DOHH2 (cell line): ENCODE results near the gene NGF.

Experiments used
- H3F3A ChIP-seq: fragments of 200-600 bp; sonication (generic), shearing (Covaris generic); 2 replicates; pipeline ENCODE4 v1.6.0; 2016; ENCODE audit warnings: antibody characterized with exemption, mild to moderate bottlenecking; ENCODE audit not compliant: control insufficient read depth, insufficient read depth
- H3K27ac ChIP-seq: fragments of 200-600 bp; sonication (generic); 2 replicates; pipeline ENCODE4 v1.5.1; 2014; ENCODE audit warnings: low read depth, mild to moderate bottlenecking, low read length, moderate library complexity
- H3K27me3 ChIP-seq: fragments of 200-600 bp; sonication (generic); 2 replicates; pipeline ENCODE4 v1.6.1; 2014; ENCODE audit warnings: mild to moderate bottlenecking, low read length, mixed read lengths; ENCODE audit not compliant: control insufficient read depth
- H3K36me3 ChIP-seq: fragments of 200-600 bp; sonication (generic); 2 replicates; pipeline ENCODE4 v1.6.1; 2014; ENCODE audit warnings: mild to moderate bottlenecking, low read length, moderate library complexity, mixed read lengths; ENCODE audit not compliant: control insufficient read depth
- H3K4me1 ChIP-seq: fragments of 200-600 bp; sonication (generic); 2 replicates; pipeline ENCODE4 v1.6.1; 2014; ENCODE audit warnings: mild to moderate bottlenecking, low read length, mixed read lengths; ENCODE audit not compliant: control insufficient read depth
- H3K4me2 ChIP-seq: fragments of 200-600 bp; sonication (generic); 2 replicates; pipeline ENCODE4 v1.6.0; 2014; ENCODE audit warnings: mild to moderate bottlenecking, low read length, moderate library complexity
- H3K4me3 ChIP-seq: fragments of 200-600 bp; sonication (generic); 2 replicates; pipeline ENCODE4 v1.5.1; 2014; ENCODE audit warnings: mild to moderate bottlenecking, low read length, mixed read lengths
- H3K79me2 ChIP-seq: fragments of 200-600 bp; sonication (generic); 2 replicates; pipeline ENCODE4 v1.6.1; 2014; ENCODE audit warnings: mild to moderate bottlenecking, low read length, mixed read lengths; ENCODE audit not compliant: control insufficient read depth
- H3K9me2 ChIP-seq: fragments of 200-600 bp; sonication (generic); replicated peaks from 2 replicates; pipeline ENCODE4 v1.6.1; 2014; ENCODE audit warnings: mild to moderate bottlenecking, low read length, mixed read lengths; ENCODE audit not compliant: control insufficient read depth
- H3K9me3 ChIP-seq: fragments of 200-600 bp; sonication (generic); 2 replicates; pipeline ENCODE4 v1.6.1; 2014; ENCODE audit warnings: antibody characterized with exemption, low read length, mixed read lengths; ENCODE audit not compliant: control insufficient read depth, insufficient read depth
- H4K20me1 ChIP-seq: fragments of 200-600 bp; sonication (generic); 2 replicates; pipeline ENCODE4 v1.6.0; 2014; ENCODE audit warnings: low read depth, mild to moderate bottlenecking, antibody characterized with exemption, low read length, moderate library complexity; ENCODE audit not compliant: control insufficient read depth, insufficient read depth
- EZH2phosphoT487 ChIP-seq: fragments of 200-600 bp; sonication (generic); IDR thresholded peaks from 2 replicates; pipeline ENCODE4 v1.6.1; 2017; ENCODE audit warnings: borderline replicate concordance, mild to moderate bottlenecking, antibody characterized with exemption, low read length, moderate library complexity, mixed read lengths
- TF ChIP-seq, protein P1 (sequence below): fragments of 200-600 bp; sonication (generic); IDR thresholded peaks from one replicate; pipeline ENCODE4 v1.5.1; 2014; ENCODE audit warnings: antibody characterized with exemption, mild to moderate bottlenecking, low read depth, low read length; ENCODE audit not compliant: poor library complexity, severe bottlenecking

The NGF gene

DNA sequence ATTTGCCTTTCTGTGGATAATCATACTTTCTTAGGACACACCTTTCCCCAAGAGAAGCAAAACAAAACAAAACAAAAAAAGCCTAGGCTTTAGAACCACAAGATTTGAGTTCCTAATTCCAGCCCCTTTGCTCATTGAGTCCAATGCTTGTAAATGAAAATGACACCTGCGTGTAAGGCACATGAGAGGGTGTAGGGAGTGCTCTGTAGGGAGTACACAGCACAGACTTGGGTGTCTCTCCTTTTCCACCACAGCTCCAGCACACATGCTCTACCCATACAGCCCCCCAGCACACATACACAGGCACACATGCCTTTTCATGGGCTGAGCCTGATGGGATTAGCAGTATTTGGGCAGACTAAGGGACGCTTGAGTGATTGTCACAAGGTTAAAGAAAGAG lies 9.2 kb upstream of the NGF start:
- H3F3A ChIP-seq: no peaks in the 10 kb centered on the region
- H3K9me2 ChIP-seq: no peaks in the 10 kb centered on the region
- no peak overlapping the region for H3K4me3 ChIP-seq
- H4K20me1 ChIP-seq: no peaks in the 10 kb centered on the region
- H3K27ac ChIP-seq: no peak overlapping the region
- H3K36me3 ChIP-seq: no peaks in the 10 kb centered on the region
- no peak overlapping the region for H3K4me2 ChIP-seq
- no peaks in the 10 kb centered on the region for H3K79me2 ChIP-seq
- H3K9me3 ChIP-seq: no peaks in the 10 kb centered on the region
- H3K27me3 ChIP-seq: no peaks in the 10 kb centered on the region
- peaks cover 4% of the 10 kb centered on the region; the same call in 1 of the 2 replicates for H3K4me1 ChIP-seq
- TF ChIP-seq, protein P1, sequence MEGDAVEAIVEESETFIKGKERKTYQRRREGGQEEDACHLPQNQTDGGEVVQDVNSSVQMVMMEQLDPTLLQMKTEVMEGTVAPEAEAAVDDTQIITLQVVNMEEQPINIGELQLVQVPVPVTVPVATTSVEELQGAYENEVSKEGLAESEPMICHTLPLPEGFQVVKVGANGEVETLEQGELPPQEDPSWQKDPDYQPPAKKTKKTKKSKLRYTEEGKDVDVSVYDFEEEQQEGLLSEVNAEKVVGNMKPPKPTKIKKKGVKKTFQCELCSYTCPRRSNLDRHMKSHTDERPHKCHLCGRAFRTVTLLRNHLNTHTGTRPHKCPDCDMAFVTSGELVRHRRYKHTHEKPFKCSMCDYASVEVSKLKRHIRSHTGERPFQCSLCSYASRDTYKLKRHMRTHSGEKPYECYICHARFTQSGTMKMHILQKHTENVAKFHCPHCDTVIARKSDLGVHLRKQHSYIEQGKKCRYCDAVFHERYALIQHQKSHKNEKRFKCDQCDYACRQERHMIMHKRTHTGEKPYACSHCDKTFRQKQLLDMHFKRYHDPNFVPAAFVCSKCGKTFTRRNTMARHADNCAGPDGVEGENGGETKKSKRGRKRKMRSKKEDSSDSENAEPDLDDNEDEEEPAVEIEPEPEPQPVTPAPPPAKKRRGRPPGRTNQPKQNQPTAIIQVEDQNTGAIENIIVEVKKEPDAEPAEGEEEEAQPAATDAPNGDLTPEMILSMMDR: no peak
- no peak for TF ChIP-seq EZH2phosphoT487

DNA sequence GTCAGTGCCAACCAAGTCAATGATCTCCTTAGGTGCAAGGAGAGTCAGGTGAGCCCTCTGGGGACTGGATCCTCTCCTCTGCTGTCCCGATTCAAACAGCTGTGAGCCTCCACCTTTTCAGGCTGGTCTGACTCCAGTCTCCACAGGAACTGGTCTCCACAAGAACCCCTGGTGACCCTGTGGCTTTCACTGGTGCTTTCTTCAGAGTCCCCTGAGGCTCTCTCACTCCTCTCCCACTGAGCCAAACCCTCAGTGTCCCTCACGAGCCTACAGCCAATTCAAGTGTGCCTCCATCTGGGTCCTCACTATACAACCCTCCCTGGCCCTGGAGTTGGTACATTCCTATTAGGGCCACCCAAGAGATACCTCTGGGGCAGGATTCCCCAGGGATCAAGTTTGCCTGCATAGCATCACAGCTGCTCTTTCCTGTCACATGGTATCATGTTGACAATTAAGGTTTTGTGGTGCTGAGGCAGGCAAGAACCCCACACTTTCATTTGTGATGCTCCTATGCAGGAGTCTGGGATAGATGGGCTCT lies 5.2 kb upstream of the NGF start:
- Histone ChIP-seq H3K27ac (no peak overlapping the region), H4K20me1 (no peaks in the 10 kb centered on the region), H3K4me3 (no peak overlapping the region), H3K4me2 (no peak overlapping the region), H3K9me3 (no peaks in the 10 kb centered on the region), H3K4me1 (peaks cover 4% of the 10 kb centered on the region; the same call in 1 of the 2 replicates), H3K27me3 (no peaks in the 10 kb centered on the region), H3K9me2 (no peaks in the 10 kb centered on the region), H3F3A (no peaks in the 10 kb centered on the region), H3K79me2 (no peaks in the 10 kb centered on the region), H3K36me3 (no peaks in the 10 kb centered on the region)
- TF ChIP-seq EZH2phosphoT487: no peak
- TF ChIP-seq, protein P1: no peak

DNA sequence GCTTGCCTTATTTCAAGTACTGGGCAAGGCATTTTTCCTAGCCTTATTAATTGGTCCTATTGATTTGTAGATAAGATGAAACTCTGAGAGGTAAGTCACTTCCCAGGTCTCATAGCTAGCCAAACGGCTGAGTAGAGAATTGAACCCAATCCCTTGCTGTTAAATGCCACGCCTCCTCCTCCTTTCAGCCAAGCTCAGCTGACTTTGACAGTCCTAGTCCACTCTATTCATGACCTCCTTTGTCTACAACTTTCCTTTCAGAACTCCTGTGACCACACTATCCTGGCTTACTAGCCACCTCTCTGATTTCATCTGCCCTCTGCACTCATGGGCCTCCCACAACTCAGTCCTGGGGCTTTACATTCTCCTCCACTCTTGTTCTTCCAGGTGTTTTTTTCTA lies 3.9 kb upstream of the NGF start:
- Histone ChIP-seq H3K4me1 (peaks cover 4% of the 10 kb centered on the region; the same call in 1 of the 2 replicates), H3K27ac (no peak overlapping the region), H3K79me2 (no peaks in the 10 kb centered on the region), H3K4me3 (no peak overlapping the region), H3K36me3 (no peaks in the 10 kb centered on the region), H3K27me3 (no peaks in the 10 kb centered on the region), H3K4me2 (no peak overlapping the region), H3K9me2 (no peaks in the 10 kb centered on the region), H3K9me3 (no peaks in the 10 kb centered on the region), H3F3A (no peaks in the 10 kb centered on the region), H4K20me1 (no peaks in the 10 kb centered on the region)
- TF ChIP-seq EZH2phosphoT487: no peak
- TF ChIP-seq, protein P1: no peak
